Measurements from ENCODE around the gene RYK.
"Not testable (repeated sequence)": the region's sequence is repeated elsewhere in the genome, so short reads cannot be mapped to it uniquely, and the experiment has no call there.

RYK gene

GRCh38 chr3:134231131-134231530 is 19.5 kb downstream of the RYK start:
- no peak for DNase-seq
- no peaks in the 10 kb centered on the region for H3K27me3 ChIP-seq
- H3K4me1 ChIP-seq: no peaks in the 10 kb centered on the region; the same call in 1 of the 2 replicates
- TF ChIP-seq CTCF (IDR thresholded peaks at IDR 0.05; ENCODE audit: low read depth, low read length): no peak
- no peak overlapping the region for H3K4me3 ChIP-seq (ENCODE audit: low read depth, low read length)
- H3K36me3 ChIP-seq: no peaks in the 10 kb centered on the region
- no peaks in the 10 kb centered on the region for H3K9me3 ChIP-seq

- Histone ChIP-seq H3K4me3 (ENCODE audit: low read depth, low read length) (no peak overlapping the region), H3K27me3 (no peaks in the 10 kb centered on the region), H3K9me3 (no peaks in the 10 kb centered on the region), H3K4me1 (no peaks in the 10 kb centered on the region), H3K36me3 (no peaks in the 10 kb centered on the region)
- no peak for DNase-seq
- no peak for TF ChIP-seq CTCF (IDR thresholded peaks at IDR 0.05; ENCODE audit: low read depth, low read length)
These were observed 21.6 kb downstream of the RYK start for GRCh38 chr3:134229038-134229437.

- H3K9me3 ChIP-seq: no peaks in the 10 kb centered on the region
- H3K36me3 ChIP-seq: no peaks in the 10 kb centered on the region
- DNase-seq: no peak
- no peak for TF ChIP-seq CTCF (IDR thresholded peaks at IDR 0.05; ENCODE audit: low read depth, low read length)
- H3K4me1 ChIP-seq: no peaks in the 10 kb centered on the region
- no peaks in the 10 kb centered on the region for H3K27me3 ChIP-seq
- H3K4me3 ChIP-seq (ENCODE audit: low read depth, low read length): no peak overlapping the region
These were observed 22.2 kb downstream of the RYK start for GRCh38 chr3:134228479-134228878.

- no peak for DNase-seq
- H3K36me3 ChIP-seq: no peaks in the 10 kb centered on the region
- no peak overlapping the region for H3K4me3 ChIP-seq (ENCODE audit: low read depth, low read length)
- H3K9me3 ChIP-seq: no peaks in the 10 kb centered on the region
- no peaks in the 10 kb centered on the region for H3K4me1 ChIP-seq
- no peaks in the 10 kb centered on the region for H3K27me3 ChIP-seq
- no peak for TF ChIP-seq CTCF (IDR thresholded peaks at IDR 0.05; ENCODE audit: low read depth, low read length)
These were observed 22.6 kb downstream of the RYK start for GRCh38 chr3:134228035-134228434.

- not testable (repeated sequence) for H3K9me3 ChIP-seq; H3K4me3 ChIP-seq (ENCODE audit: low read depth, low read length); DNase-seq; H3K27me3 ChIP-seq; H3K36me3 ChIP-seq; H3K4me1 ChIP-seq
These were observed 25.9 kb downstream of the RYK start for GRCh38 chr3:134224796-134225156.

- Histone ChIP-seq H3K36me3 (no peaks in the 10 kb centered on the region), H3K4me3 (ENCODE audit: low read depth, low read length) (no peak overlapping the region), H3K4me1 (no peaks in the 10 kb centered on the region), H3K27me3 (no peaks in the 10 kb centered on the region), H3K9me3 (no peaks in the 10 kb centered on the region)
- DNase-seq: no peak
- no peak for TF ChIP-seq CTCF (IDR thresholded peaks at IDR 0.05; ENCODE audit: low read depth, low read length)
These were observed 27.8 kb downstream of the RYK start for GRCh38 chr3:134222835-134223234.

- no peaks in the 10 kb centered on the region; the same call in 1 of the 2 replicates for H3K4me1 ChIP-seq
- TF ChIP-seq CTCF (IDR thresholded peaks at IDR 0.05; ENCODE audit: low read depth, low read length): no peak
- no peak overlapping the region for H3K4me3 ChIP-seq (ENCODE audit: low read depth, low read length)
- no peaks in the 10 kb centered on the region; the same call in 1 of the 2 replicates for H3K36me3 ChIP-seq
- DNase-seq: no peak
- no peaks in the 10 kb centered on the region for H3K9me3 ChIP-seq
- no peaks in the 10 kb centered on the region for H3K27me3 ChIP-seq
These were observed 33.8 kb downstream of the RYK start for GRCh38 chr3:134216851-134217250.
